GM23248 (cell line): Measurements from ENCODE around the gene DLG2.

Source experiments
- EZH2 ChIP-seq: fragments of 200-600 bp; sonication (generic); IDR thresholded peaks from 2 replicates; pipeline ENCODE4 v1.6.1; 2018; ENCODE audit warnings: antibody characterized with exemption, mild to moderate bottlenecking; ENCODE audit not compliant: insufficient read depth, poor library complexity, severe bottlenecking
- EZH2phosphoT487 ChIP-seq: fragments of 200-600 bp; sonication (generic); IDR thresholded peaks from 2 replicates; pipeline ENCODE4 v1.6.1; 2018; ENCODE audit warnings: antibody characterized with exemption, moderate library complexity, mild to moderate bottlenecking, low read depth; ENCODE audit not compliant: insufficient read depth

- TF ChIP-seq EZH2, result no peak
- TF ChIP-seq EZH2phosphoT487, result no peak
These were observed 1813.8 kb downstream of the DLG2 start for GRCh38 chr11:83813296-83813695.
